ENCODE measurements around the gene INTS6.
A peak's percentile ranks its signal among the peaks of the same experiment; 100 is the strongest.

Gene INTS6

GRCh38 chr13:51412431-51412830, 40.4 kb downstream of the INTS6 start:
- DNase-seq: no peak

- DNase-seq: peak in 1 of 2 donors; percentile 4
These were observed 47.7 kb downstream of the INTS6 start for GRCh38 chr13:51405176-51405575.

GRCh38 chr13:51397262-51397941, 55.4 kb downstream of the INTS6 start:
- no peak for DNase-seq

GRCh38 chr13:51396352-51396751, 56.5 kb downstream of the INTS6 start:
- DNase-seq: peak; percentile 20 to 71

GRCh38 chr13:51394724-51395123, 58.1 kb downstream of the INTS6 start:
- DNase-seq: no peak

- DNase-seq: no peak
These were observed 67.7 kb downstream of the INTS6 start for GRCh38 chr13:51385114-51385513.

GRCh38 chr13:51380269-51380668, 72.6 kb downstream of the INTS6 start:
- DNase-seq: no peak

GRCh38 chr13:51373451-51373850, 79.4 kb downstream of the INTS6 start:
- no peak for DNase-seq

- DNase-seq: no peak
These were observed 81.0 kb downstream of the INTS6 start for GRCh38 chr13:51371768-51372399.

- no peak for DNase-seq
These were observed 82.0 kb downstream of the INTS6 start for GRCh38 chr13:51370811-51371210.

- peak; percentile 51 to 68 for DNase-seq
These were observed 82.7 kb downstream of the INTS6 start for GRCh38 chr13:51370116-51370515.

GRCh38 chr13:51364404-51365008, 88.3 kb downstream of the INTS6 start:
- no peak for DNase-seq

GRCh38 chr13:51363625-51364024, 89.2 kb downstream of the INTS6 start:
- DNase-seq: no peak

GRCh38 chr13:51361106-51361505, 91.7 kb downstream of the INTS6 start:
- DNase-seq: no peak

GRCh38 chr13:51360489-51360888, 92.3 kb downstream of the INTS6 start:
- no peak for DNase-seq

GRCh38 chr13:51359352-51359751, 93.5 kb downstream of the INTS6 start:
- no peak for DNase-seq

- DNase-seq: no peak
These were observed 94.8 kb downstream of the INTS6 start for GRCh38 chr13:51357928-51358595.

GRCh38 chr13:51355217-51355616, 97.6 kb downstream of the INTS6 start:
- DNase-seq: no peak

GRCh38 chr13:51349016-51349415, 103.8 kb downstream of the INTS6 start:
- DNase-seq: no peak

- no peak for DNase-seq
These were observed 104.5 kb downstream of the INTS6 start for GRCh38 chr13:51348069-51348967.

- DNase-seq: no peak
These were observed 105.7 kb downstream of the INTS6 start for GRCh38 chr13:51347099-51347498.

- no peak for DNase-seq
These were observed 106.4 kb downstream of the INTS6 start for GRCh38 chr13:51346397-51346796.
